Skin epidermis (tissue), 12 donors: Measurements from ENCODE around the gene ZDHHC19.
A peak's percentile ranks its signal among the peaks of the same experiment; 100 is the strongest.

Experiments used
- H3K27ac ChIP-seq, 21 experiments: fragments of 200-600 bp; sonication (generic) in 11 of 21; one replicate each; pipeline ENCODE4 v1.5.0; 2020; ENCODE audit warnings: mild to moderate bottlenecking in 3 of 21, inconsistent platforms in 2 of 21, moderate library complexity in 2 of 21
- H3K4me3 ChIP-seq, 7 experiments: fragments of 200-600 bp; sonication (generic) in 2 of 7; one replicate each; pipeline ENCODE4 v1.5.0; 2020; ENCODE audit warnings: inconsistent platforms in 2 of 7, mild to moderate bottlenecking in 2 of 7, moderate library complexity in 1 of 7

ZDHHC19 gene

GRCh38 chr3:196163212-196163611, 48.0 kb downstream of the ZDHHC19 start:
- Histone ChIP-seq H3K4me3 (no peak overlapping the region), H3K27ac (peak overlapping the region in 1 of 21 experiments; percentile 22)

- Histone ChIP-seq H3K4me3 (no peak overlapping the region), H3K27ac (no peak overlapping the region)
Observed at GRCh38 chr3:196162679-196163078, 48.5 kb downstream of the ZDHHC19 start.

- Histone ChIP-seq H3K4me3 (no peak overlapping the region), H3K27ac (peak overlapping the region in 14 of 21 experiments; percentile 3 to 74 (median 44))
Observed at GRCh38 chr3:196159952-196160804, 51.0 kb downstream of the ZDHHC19 start.

GRCh38 chr3:196159526-196159925, 51.7 kb downstream of the ZDHHC19 start:
- no peak overlapping the region for H3K4me3 ChIP-seq
- H3K27ac ChIP-seq = peak overlapping the region in 11 of 21 experiments; percentile 34 to 74 (median 54)

GRCh38 chr3:196156160-196156559, 55.0 kb downstream of the ZDHHC19 start:
- Histone ChIP-seq H3K27ac (no peak overlapping the region), H3K4me3 (no peak overlapping the region)

- no peak overlapping the region for H3K4me3 ChIP-seq
- H3K27ac ChIP-seq = no peak overlapping the region
Observed at GRCh38 chr3:196150481-196150880, 60.7 kb downstream of the ZDHHC19 start.

- Histone ChIP-seq H3K27ac (no peak overlapping the region), H3K4me3 (no peak overlapping the region)
Observed at GRCh38 chr3:196149831-196150301, 61.3 kb downstream of the ZDHHC19 start.

GRCh38 chr3:196149375-196149774, 61.8 kb downstream of the ZDHHC19 start:
- no peak overlapping the region for H3K4me3 ChIP-seq
- H3K27ac ChIP-seq = no peak overlapping the region
